CD14-positive monocyte (primary cell): ENCODE measurements around the gene EPN1. TPM values are rescaled to one million over a fixed set of nuclear protein-coding genes. Genes with fewer than 3 reads are reported as not detected.

Experiments
- DNase-seq, 3 donors: peaks; one replicate each; pipeline ENCODE4 v3.0.0-alpha.2; 2011 to 2022
- H2AFZ ChIP-seq: 2 replicates; pipeline ENCODE4 v1.6.0; 2012; ENCODE audit warnings: mild to moderate bottlenecking, low read depth, low read length, inconsistent platforms; ENCODE audit not compliant: insufficient read depth, poor library complexity, severe bottlenecking
- H3K27ac ChIP-seq, 2 donors: 1 replicate in 1 of 2; 2 replicates in 1 of 2; pipeline ENCODE4 v1.5.1; 2012 to 2013; ENCODE audit warnings: low read length in 2 of 2, control low read depth in 1 of 2, inconsistent platforms in 1 of 2, low read depth in 1 of 2, mild to moderate bottlenecking in 1 of 2
- H3K27me3 ChIP-seq, 2 donors: one replicate each; pipeline versions ENCODE4 v1.6.0 to v1.6.1; 2011 to 2013; ENCODE audit warnings: low read length in 2 of 2; ENCODE audit not compliant: control insufficient read depth in 2 of 2, insufficient read depth in 2 of 2
- H3K36me3 ChIP-seq, 2 donors: replicated peaks in 1 of 2; 1 replicate in 1 of 2; 2 replicates in 1 of 2; pipeline versions ENCODE4 v1.5.1 to v1.6.1; 2012 to 2013; ENCODE audit warnings: low read length in 2 of 2, control low read depth in 1 of 2, inconsistent platforms in 1 of 2, mild to moderate bottlenecking in 1 of 2; ENCODE audit not compliant: insufficient read depth in 2 of 2, control insufficient read depth in 1 of 2
- H3K4me1 ChIP-seq, 2 donors: 1 replicate in 1 of 2; 2 replicates in 1 of 2; pipeline versions ENCODE4 v1.5.1 to v1.6.1; 2012 to 2013; ENCODE audit warnings: low read length in 2 of 2, control low read depth in 1 of 2, inconsistent platforms in 1 of 2, mild to moderate bottlenecking in 1 of 2, moderate library complexity in 1 of 2; ENCODE audit not compliant: insufficient read depth in 2 of 2, control insufficient read depth in 1 of 2
- H3K4me2 ChIP-seq: replicated peaks from 2 replicates; pipeline ENCODE3; 2012; ENCODE audit warnings: low read length, moderate library complexity, mild to moderate bottlenecking; ENCODE audit not compliant: poor library complexity, severe bottlenecking; ENCODE audit errors: extremely low read depth
- H3K4me3 ChIP-seq, 3 experiments: fragments of 200-600 bp in 1 of 3; sonication (generic) in 1 of 3; replicated peaks in 1 of 3; 1 replicate in 2 of 3; 2 replicates in 1 of 3; pipeline ENCODE4 v1.5.1; 2011 to 2013; ENCODE audit warnings: low read length in 3 of 3, mild to moderate bottlenecking in 3 of 3, control low read depth in 2 of 3, low read depth in 2 of 3, inconsistent platforms in 1 of 3, moderate library complexity in 1 of 3
- H3K79me2 ChIP-seq: 2 replicates; pipeline ENCODE4 v1.6.0; 2012; ENCODE audit warnings: mild to moderate bottlenecking, control low read depth, inconsistent platforms, low read length, moderate library complexity; ENCODE audit not compliant: insufficient read depth
- H3K9ac ChIP-seq: 2 replicates; pipeline ENCODE4 v1.6.0; 2017; ENCODE audit warnings: low read length, mild to moderate bottlenecking; ENCODE audit not compliant: insufficient read depth, poor library complexity, severe bottlenecking
- H3K9me3 ChIP-seq, 2 donors: replicated peaks in 1 of 2; 1 replicate in 1 of 2; 2 replicates in 1 of 2; pipeline versions ENCODE4 v1.5.1 to v1.6.1; 2012 to 2013; ENCODE audit warnings: low read length in 2 of 2, control low read depth in 1 of 2; ENCODE audit not compliant: control insufficient read depth in 1 of 2, insufficient read depth in 1 of 2
- H4K20me1 ChIP-seq: 2 replicates; pipeline ENCODE4 v1.6.0; 2012; ENCODE audit warnings: mild to moderate bottlenecking, low read length, control low read depth, moderate library complexity; ENCODE audit not compliant: insufficient read depth
- H3K27ac Mint-ChIP-seq, 7 donors: one replicate each; pipeline ENCODE4 v1.8.0; 2020; ENCODE audit warnings: mild to moderate bottlenecking in 7 of 7, mixed read lengths in 7 of 7, moderate library complexity in 6 of 7, inconsistent platforms in 2 of 7
- H3K27me3 Mint-ChIP-seq, 3 donors: one replicate each; pipeline ENCODE4 v1.8.0; 2021 to 2022; ENCODE audit warnings: low read depth in 3 of 3, mild to moderate bottlenecking in 3 of 3, mixed read lengths in 3 of 3, moderate library complexity in 3 of 3, inconsistent platforms in 1 of 3
- H3K36me3 Mint-ChIP-seq, 2 donors: one replicate each; pipeline ENCODE4 v1.8.0; 2020; ENCODE audit warnings: mixed read lengths in 2 of 2, inconsistent platforms in 1 of 2, mild to moderate bottlenecking in 1 of 2
- H3K4me1 Mint-ChIP-seq: one replicate; pipeline ENCODE4 v1.8.0; 2020; ENCODE audit warnings: mild to moderate bottlenecking, mixed read lengths
- H3K4me3 Mint-ChIP-seq, 2 donors: one replicate each; pipeline ENCODE4 v1.8.0; 2020; ENCODE audit warnings: mild to moderate bottlenecking in 2 of 2, mixed read lengths in 2 of 2, moderate library complexity in 1 of 2
- H3K9me3 Mint-ChIP-seq, 7 donors: one replicate each; pipeline ENCODE4 v1.8.0; 2020 to 2022; ENCODE audit warnings: mixed read lengths in 7 of 7, mild to moderate bottlenecking in 6 of 7, moderate library complexity in 6 of 7, inconsistent platforms in 2 of 7
- WGBS: methylation state at CpG from one replicate; pipeline ENCODE4 v1.1.5; 2013; ENCODE audit warnings: missing lambda C conversion rate; ENCODE audit not compliant: insufficient coverage; 5-methylcytosine and 5-hydroxymethylcytosine counted together
- intact Hi-C, 2 donors: fragments of 100-400 bp; cut with micrococcal nuclease; formaldehyde crosslinking; loops; one replicate each; pipeline versions ENCODE4 v1.15.0 to v1.15.1; 2023
- polyA plus RNA-seq, 3 donors: library from polyadenylated mRNA; depleted of rRNA in 1 of 3; unstranded in 2 of 3; stranded (reverse) in 1 of 3; fragments of 300-500 nt in 2 of 3; fragments of >200 nt in 1 of 3; fragmentation: Illumina TruSeq in 2 of 3; gene quantifications; 1 replicate in 2 of 3; 2 replicates in 1 of 3; pipeline ENCODE4 v1.2.3, GENCODE V29; 2012 to 2021
- TF ChIP-seq, protein P1 (sequence below): fragments of 200-600 bp; IDR thresholded peaks from one replicate; pipeline ENCODE4 v1.8.0; 2022; ENCODE audit warnings: antibody characterized with exemption, mild to moderate bottlenecking

The EPN1 gene
- polyA plus RNA-seq, 3 donors, result 18.7 to 75.2 (median 19.2) TPM

DNA sequence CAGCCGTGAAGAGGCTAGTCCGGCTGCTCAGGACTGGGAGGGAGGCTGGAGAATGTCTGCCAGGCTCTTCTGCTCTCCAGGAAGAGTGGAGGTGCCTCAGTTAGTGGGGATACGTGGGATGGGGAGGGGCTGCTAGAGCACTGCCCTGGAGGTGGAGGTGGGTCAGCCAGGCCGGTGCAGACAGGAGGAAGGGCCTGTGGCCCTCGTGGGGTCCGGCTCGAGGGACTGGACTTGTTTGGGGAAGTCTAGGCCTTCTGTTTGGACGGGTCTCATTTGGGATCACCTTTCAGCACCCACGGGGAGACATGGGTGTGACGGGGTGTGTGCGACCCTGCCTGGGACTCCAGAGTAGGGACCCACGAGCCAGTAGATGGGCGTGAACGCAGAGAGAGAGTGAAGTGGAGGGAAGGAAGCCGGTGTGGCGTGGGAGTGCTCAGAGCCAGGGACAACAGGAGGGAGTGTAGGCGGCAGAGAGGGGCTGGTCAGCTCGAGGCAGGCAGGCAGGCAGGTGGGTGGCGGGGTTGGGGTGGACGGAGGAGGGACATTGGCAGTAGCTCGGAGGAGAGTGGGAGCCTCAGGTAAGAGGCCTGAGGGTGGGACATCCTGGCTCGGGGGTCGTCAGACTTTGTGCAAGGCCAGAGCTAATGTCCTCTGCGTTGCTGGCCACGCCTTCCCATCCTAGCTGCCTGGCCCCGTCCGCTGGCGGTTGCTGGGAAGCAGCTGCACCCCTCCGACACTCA, 11.5 kb downstream of the EPN1 start:
- Mint-ChIP-seq H3K27ac (peak overlapping the region in 5 of 7 donors; percentile 19 to 84 (median 72)), H3K9me3 (no peaks in the 10 kb centered on the region), H3K36me3 (peaks cover 66 to 95% of the 10 kb centered on the region in 2 donors), H3K4me3 (no peak overlapping the region), H3K27me3 (no peaks in the 10 kb centered on the region), H3K4me1 (peaks cover 2% of the 10 kb centered on the region)
- Histone ChIP-seq H3K9ac (no peak overlapping the region), H3K4me1 (no peaks in the 10 kb centered on the region), H3K27me3 (no peaks in the 10 kb centered on the region), H2AFZ (no peak overlapping the region), H3K27ac (peak overlapping the region in 1 of 2 donors; percentile 14), H3K36me3 (peaks cover 86 to 94% of the 10 kb centered on the region in 2 donors), H3K79me2 (peaks cover 66% of the 10 kb centered on the region), H3K9me3 (no peaks in the 10 kb centered on the region), H4K20me1 (peaks cover 96% of the 10 kb centered on the region), H3K4me2 (no peak overlapping the region), H3K4me3 (no peak overlapping the region)
- intact Hi-C loops, result no loop called here
- no peak for DNase-seq
- TF ChIP-seq, protein P1, sequence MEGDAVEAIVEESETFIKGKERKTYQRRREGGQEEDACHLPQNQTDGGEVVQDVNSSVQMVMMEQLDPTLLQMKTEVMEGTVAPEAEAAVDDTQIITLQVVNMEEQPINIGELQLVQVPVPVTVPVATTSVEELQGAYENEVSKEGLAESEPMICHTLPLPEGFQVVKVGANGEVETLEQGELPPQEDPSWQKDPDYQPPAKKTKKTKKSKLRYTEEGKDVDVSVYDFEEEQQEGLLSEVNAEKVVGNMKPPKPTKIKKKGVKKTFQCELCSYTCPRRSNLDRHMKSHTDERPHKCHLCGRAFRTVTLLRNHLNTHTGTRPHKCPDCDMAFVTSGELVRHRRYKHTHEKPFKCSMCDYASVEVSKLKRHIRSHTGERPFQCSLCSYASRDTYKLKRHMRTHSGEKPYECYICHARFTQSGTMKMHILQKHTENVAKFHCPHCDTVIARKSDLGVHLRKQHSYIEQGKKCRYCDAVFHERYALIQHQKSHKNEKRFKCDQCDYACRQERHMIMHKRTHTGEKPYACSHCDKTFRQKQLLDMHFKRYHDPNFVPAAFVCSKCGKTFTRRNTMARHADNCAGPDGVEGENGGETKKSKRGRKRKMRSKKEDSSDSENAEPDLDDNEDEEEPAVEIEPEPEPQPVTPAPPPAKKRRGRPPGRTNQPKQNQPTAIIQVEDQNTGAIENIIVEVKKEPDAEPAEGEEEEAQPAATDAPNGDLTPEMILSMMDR, result no peak
- WGBS, result 96% methylated on average over 27 of the region's 29 CpGs

DNA sequence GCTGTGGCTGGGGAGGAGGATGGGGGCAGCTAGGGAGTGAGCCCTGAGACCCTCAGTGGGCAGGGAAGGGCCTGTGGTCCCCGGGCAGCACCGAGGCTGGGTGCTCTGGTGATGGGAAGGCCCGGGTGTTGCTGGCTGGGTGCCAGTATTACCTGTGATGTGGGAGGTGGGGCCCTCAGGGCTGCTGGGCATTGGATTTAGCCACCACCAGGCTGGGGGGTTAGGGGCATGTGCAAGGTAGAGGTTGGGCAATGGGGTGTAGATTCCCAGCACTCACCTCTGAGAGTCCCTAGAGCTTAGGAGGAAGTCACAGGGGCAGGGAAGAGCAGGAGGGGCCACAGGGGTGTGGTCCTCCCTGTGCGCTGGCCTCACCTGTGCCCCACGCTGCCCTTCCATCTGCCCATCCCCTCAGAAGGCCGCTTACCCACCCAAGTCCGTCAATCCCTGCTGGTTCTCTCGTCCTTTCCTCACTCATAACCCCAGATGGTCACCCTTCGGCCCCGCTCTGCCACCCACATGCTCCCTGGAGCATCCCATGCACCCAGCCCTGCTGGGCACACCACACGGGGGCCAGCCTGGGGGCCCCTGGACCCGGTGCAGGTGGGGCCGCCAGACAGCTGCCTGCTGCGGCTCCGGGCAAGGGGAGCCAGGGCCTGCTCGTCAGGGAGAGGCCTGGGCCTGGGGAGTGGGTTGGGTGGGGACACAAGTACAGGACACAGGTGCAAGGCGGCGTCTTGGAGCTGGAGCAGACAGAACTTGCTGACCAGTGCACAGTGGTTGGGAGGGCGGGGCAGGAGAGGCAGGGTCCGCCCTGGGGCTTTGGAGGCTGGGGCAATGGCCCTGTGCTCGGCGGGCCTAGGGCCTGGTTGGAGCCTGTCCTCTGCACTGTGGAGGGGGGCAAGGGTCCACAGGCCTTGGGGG, 12.5 kb downstream of the EPN1 start:
- Histone ChIP-seq H4K20me1 (peaks cover 96% of the 10 kb centered on the region), H3K36me3 (peaks cover 83 to 94% of the 10 kb centered on the region in 2 donors), H3K27me3 (no peaks in the 10 kb centered on the region), H3K4me1 (no peaks in the 10 kb centered on the region), H3K4me3 (no peak overlapping the region), H3K9ac (peak overlapping the region; percentile 8), H3K4me2 (no peak overlapping the region), H3K27ac (no peak overlapping the region), H2AFZ (no peak overlapping the region), H3K9me3 (no peaks in the 10 kb centered on the region), H3K79me2 (peaks cover 56% of the 10 kb centered on the region)
- no peak for DNase-seq
- TF ChIP-seq, protein P1, result no peak
- WGBS, result 96% methylated on average over 17 of the region's 22 CpGs
- peaks cover 66 to 95% of the 10 kb centered on the region in 2 donors for H3K36me3 Mint-ChIP-seq
- H3K27me3 Mint-ChIP-seq, result no peaks in the 10 kb centered on the region
- H3K4me1 Mint-ChIP-seq, result peaks cover 2% of the 10 kb centered on the region
- no peaks in the 10 kb centered on the region for H3K9me3 Mint-ChIP-seq
- H3K4me3 Mint-ChIP-seq, result no peak overlapping the region
- H3K27ac Mint-ChIP-seq, result peak overlapping the region in 4 of 7 donors; percentile 46 to 60 (median 50)
- intact Hi-C loops, result no loop called here
